ENCODE results near the gene SKA1. TPM values are rescaled to one million over a fixed set of nuclear protein-coding genes. Genes with fewer than 3 reads are reported as not detected.

Gene SKA1
- polyA plus RNA-seq, 1 donor, result 4.3 TPM

GRCh38 chr18:50356036-50356945, 18.6 kb upstream of the SKA1 start:
- Histone ChIP-seq H3K27ac (ENCODE audit: low read length) (no peak overlapping the region), H3K4me1 (ENCODE audit: control insufficient read depth, insufficient read depth, low read length) (no peaks in the 10 kb centered on the region), H3K9me3 (ENCODE audit: control insufficient read depth, low read depth, low read length) (no peaks in the 10 kb centered on the region), H3K27me3 (ENCODE audit: control insufficient read depth, insufficient read depth, low read length) (no peaks in the 10 kb centered on the region), H3K4me3 (ENCODE audit: low read length) (no peak overlapping the region), H3K36me3 (ENCODE audit: control insufficient read depth, insufficient read depth, low read length) (no peaks in the 10 kb centered on the region)
- WGBS (ENCODE audit: insufficient coverage, low lambda C conversion rate), result 70% methylated on average over 1 of the region's 4 CpGs
- no peak for DNase-seq

- no peak overlapping the region for H3K4me3 ChIP-seq (ENCODE audit: low read length)
- DNase-seq, result no peak
- no peaks in the 10 kb centered on the region for H3K9me3 ChIP-seq (ENCODE audit: control insufficient read depth, low read depth, low read length)
- H3K36me3 ChIP-seq (ENCODE audit: control insufficient read depth, insufficient read depth, low read length), result no peaks in the 10 kb centered on the region
- no peaks in the 10 kb centered on the region for H3K4me1 ChIP-seq (ENCODE audit: control insufficient read depth, insufficient read depth, low read length)
- H3K27me3 ChIP-seq (ENCODE audit: control insufficient read depth, insufficient read depth, low read length), result no peaks in the 10 kb centered on the region
- WGBS (ENCODE audit: insufficient coverage, low lambda C conversion rate), result no CpG with 5 or more reads among the region's 1 CpG
- H3K27ac ChIP-seq (ENCODE audit: low read length), result no peak overlapping the region
These were observed 16.0 kb upstream of the SKA1 start for GRCh38 chr18:50358844-50359243.

- Histone ChIP-seq H3K9me3 (ENCODE audit: control insufficient read depth, low read depth, low read length) (no peaks in the 10 kb centered on the region), H3K27ac (ENCODE audit: low read length) (no peak overlapping the region), H3K4me1 (ENCODE audit: control insufficient read depth, insufficient read depth, low read length) (no peaks in the 10 kb centered on the region), H3K27me3 (ENCODE audit: control insufficient read depth, insufficient read depth, low read length) (no peaks in the 10 kb centered on the region), H3K4me3 (ENCODE audit: low read length) (no peak overlapping the region), H3K36me3 (ENCODE audit: control insufficient read depth, insufficient read depth, low read length) (no peaks in the 10 kb centered on the region)
- no CpG with 5 or more reads among the region's 2 CpGs for WGBS (ENCODE audit: insufficient coverage, low lambda C conversion rate)
- no peak for DNase-seq
These were observed 15.0 kb upstream of the SKA1 start for GRCh38 chr18:50359806-50360205.

GRCh38 chr18:50360611-50361010, 14.2 kb upstream of the SKA1 start:
- Histone ChIP-seq H3K36me3 (ENCODE audit: control insufficient read depth, insufficient read depth, low read length) (no peaks in the 10 kb centered on the region), H3K9me3 (ENCODE audit: control insufficient read depth, low read depth, low read length) (no peaks in the 10 kb centered on the region), H3K4me3 (ENCODE audit: low read length) (no peak overlapping the region), H3K27ac (ENCODE audit: low read length) (no peak overlapping the region), H3K4me1 (ENCODE audit: control insufficient read depth, insufficient read depth, low read length) (no peaks in the 10 kb centered on the region), H3K27me3 (ENCODE audit: control insufficient read depth, insufficient read depth, low read length) (no peaks in the 10 kb centered on the region)
- DNase-seq, result no peak
- no CpG with 5 or more reads among the region's 2 CpGs for WGBS (ENCODE audit: insufficient coverage, low lambda C conversion rate)

- Histone ChIP-seq H3K9me3 (ENCODE audit: control insufficient read depth, low read depth, low read length) (peaks cover 14% of the 10 kb centered on the region), H3K36me3 (ENCODE audit: control insufficient read depth, insufficient read depth, low read length) (no peaks in the 10 kb centered on the region), H3K27me3 (ENCODE audit: control insufficient read depth, insufficient read depth, low read length) (no peaks in the 10 kb centered on the region), H3K27ac (ENCODE audit: low read length) (no peak overlapping the region), H3K4me1 (ENCODE audit: control insufficient read depth, insufficient read depth, low read length) (peaks cover 10% of the 10 kb centered on the region), H3K4me3 (ENCODE audit: low read length) (no peak overlapping the region)
- DNase-seq, result no peak
These were observed 5.2 kb upstream of the SKA1 start for GRCh38 chr18:50369672-50370071.

- Histone ChIP-seq H3K36me3 (ENCODE audit: control insufficient read depth, insufficient read depth, low read length) (no peaks in the 10 kb centered on the region), H3K4me1 (ENCODE audit: control insufficient read depth, insufficient read depth, low read length) (peaks cover 13% of the 10 kb centered on the region), H3K27me3 (ENCODE audit: control insufficient read depth, insufficient read depth, low read length) (no peaks in the 10 kb centered on the region), H3K4me3 (ENCODE audit: low read length) (no peak overlapping the region), H3K27ac (ENCODE audit: low read length) (peak overlapping the region; percentile 23), H3K9me3 (ENCODE audit: control insufficient read depth, low read depth, low read length) (peaks cover 14% of the 10 kb centered on the region)
- WGBS (ENCODE audit: insufficient coverage, low lambda C conversion rate), result no CpG with 5 or more reads among the region's 5 CpGs
- peak in 1 of 2 donors; percentile 12 for DNase-seq
These were observed 2.1 kb upstream of the SKA1 start for GRCh38 chr18:50372743-50373142.

- H3K36me3 ChIP-seq (ENCODE audit: control insufficient read depth, insufficient read depth, low read length), result no peaks in the 10 kb centered on the region
- H3K27ac ChIP-seq (ENCODE audit: low read length), result peak overlapping the region; percentile 92
- peak; percentile 32 to 68 for DNase-seq
- 20% methylated on average over 1 of the region's 7 CpGs for WGBS (ENCODE audit: insufficient coverage, low lambda C conversion rate)
- no peaks in the 10 kb centered on the region for H3K27me3 ChIP-seq (ENCODE audit: control insufficient read depth, insufficient read depth, low read length)
- H3K4me3 ChIP-seq (ENCODE audit: low read length), result no peak overlapping the region
- H3K9me3 ChIP-seq (ENCODE audit: control insufficient read depth, low read depth, low read length), result peaks cover 14% of the 10 kb centered on the region
- H3K4me1 ChIP-seq (ENCODE audit: control insufficient read depth, insufficient read depth, low read length), result peaks cover 13% of the 10 kb centered on the region
These were observed 1.2 kb upstream of the SKA1 start for GRCh38 chr18:50373561-50374219.

GRCh38 chr18:50374220-50374752, 560 bp upstream of the SKA1 start:
- WGBS (ENCODE audit: insufficient coverage, low lambda C conversion rate), result no CpG with 5 or more reads among the region's 8 CpGs
- Histone ChIP-seq H3K4me1 (ENCODE audit: control insufficient read depth, insufficient read depth, low read length) (peaks cover 13% of the 10 kb centered on the region), H3K4me3 (ENCODE audit: low read length) (peak overlapping the region; percentile 69)

GRCh38 chr18:50377061-50377798, 2.4 kb downstream of the SKA1 start:
- no peaks in the 10 kb centered on the region for H3K27me3 ChIP-seq (ENCODE audit: control insufficient read depth, insufficient read depth, low read length)
- no peak overlapping the region for H3K27ac ChIP-seq (ENCODE audit: low read length)
- WGBS (ENCODE audit: insufficient coverage, low lambda C conversion rate), result 56% methylated on average over 1 of the region's 5 CpGs
- H3K36me3 ChIP-seq (ENCODE audit: control insufficient read depth, insufficient read depth, low read length), result no peaks in the 10 kb centered on the region
- no peaks in the 10 kb centered on the region for H3K9me3 ChIP-seq (ENCODE audit: control insufficient read depth, low read depth, low read length)
- DNase-seq, result no peak
- H3K4me3 ChIP-seq (ENCODE audit: low read length), result no peak overlapping the region
- peaks cover 13% of the 10 kb centered on the region for H3K4me1 ChIP-seq (ENCODE audit: control insufficient read depth, insufficient read depth, low read length)

More at GRCh38 chr18:50374220-50374752, 560 bp upstream of the SKA1 start:
- H3K36me3 ChIP-seq (ENCODE audit: control insufficient read depth, insufficient read depth, low read length), result no peaks in the 10 kb centered on the region
- peak overlapping the region; percentile 92 for H3K27ac ChIP-seq (ENCODE audit: low read length)
- H3K9me3 ChIP-seq (ENCODE audit: control insufficient read depth, low read depth, low read length), result peaks cover 14% of the 10 kb centered on the region
- H3K27me3 ChIP-seq (ENCODE audit: control insufficient read depth, insufficient read depth, low read length), result no peaks in the 10 kb centered on the region
- peak in 1 of 2 donors; percentile 57 for DNase-seq

GRCh38 chr18:50388988-50389387, 14.1 kb downstream of the SKA1 start:
- Histone ChIP-seq H3K4me1 (ENCODE audit: control insufficient read depth, insufficient read depth, low read length) (peaks cover 4% of the 10 kb centered on the region), H3K36me3 (ENCODE audit: control insufficient read depth, insufficient read depth, low read length) (no peaks in the 10 kb centered on the region), H3K9me3 (ENCODE audit: control insufficient read depth, low read depth, low read length) (no peaks in the 10 kb centered on the region), H3K27me3 (ENCODE audit: control insufficient read depth, insufficient read depth, low read length) (no peaks in the 10 kb centered on the region), H3K4me3 (ENCODE audit: low read length) (no peak overlapping the region), H3K27ac (ENCODE audit: low read length) (no peak overlapping the region)
- no CpG with 5 or more reads among the region's 2 CpGs for WGBS (ENCODE audit: insufficient coverage, low lambda C conversion rate)
- no peak for DNase-seq
